Measurements from ENCODE around the gene EME2. TPM values are rescaled to one million over a fixed set of nuclear protein-coding genes. Genes with fewer than 3 reads are reported as not detected.

The EME2 gene
- total RNA-seq, 6 donors from 2014 or later: 10.8 to 87.0 (median 21.5) TPM

DNA sequence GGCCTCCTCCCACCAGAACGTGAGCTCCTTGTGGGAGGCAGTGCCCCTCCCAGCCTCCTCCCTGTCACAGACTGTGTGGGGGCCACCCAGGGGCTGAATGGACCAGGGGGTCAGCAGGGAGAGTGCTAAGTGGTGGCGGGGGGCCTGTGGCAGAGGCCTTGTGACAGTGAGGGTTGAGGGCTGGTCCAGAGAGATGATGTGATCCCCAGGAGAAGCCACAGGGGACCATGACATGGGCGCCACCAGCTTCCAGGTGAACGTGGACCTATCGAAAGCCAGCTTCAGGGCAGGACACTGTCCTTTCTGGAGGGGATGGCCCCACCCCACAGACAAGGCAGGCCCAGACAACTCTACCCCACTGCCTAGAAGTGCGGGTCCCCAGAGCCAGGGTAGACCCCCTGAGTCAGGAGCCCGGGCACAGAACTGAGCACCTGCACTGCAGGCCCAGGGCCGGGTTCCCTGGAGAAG is 6.7 kb downstream of the EME2 start:
- TF ChIP-seq EP300 (IDR thresholded peaks at IDR 0.05): no peak
- TF ChIP-seq POLR2AphosphoS5 (IDR thresholded peaks at IDR 0.05): no peak
- TF ChIP-seq, protein P1, sequence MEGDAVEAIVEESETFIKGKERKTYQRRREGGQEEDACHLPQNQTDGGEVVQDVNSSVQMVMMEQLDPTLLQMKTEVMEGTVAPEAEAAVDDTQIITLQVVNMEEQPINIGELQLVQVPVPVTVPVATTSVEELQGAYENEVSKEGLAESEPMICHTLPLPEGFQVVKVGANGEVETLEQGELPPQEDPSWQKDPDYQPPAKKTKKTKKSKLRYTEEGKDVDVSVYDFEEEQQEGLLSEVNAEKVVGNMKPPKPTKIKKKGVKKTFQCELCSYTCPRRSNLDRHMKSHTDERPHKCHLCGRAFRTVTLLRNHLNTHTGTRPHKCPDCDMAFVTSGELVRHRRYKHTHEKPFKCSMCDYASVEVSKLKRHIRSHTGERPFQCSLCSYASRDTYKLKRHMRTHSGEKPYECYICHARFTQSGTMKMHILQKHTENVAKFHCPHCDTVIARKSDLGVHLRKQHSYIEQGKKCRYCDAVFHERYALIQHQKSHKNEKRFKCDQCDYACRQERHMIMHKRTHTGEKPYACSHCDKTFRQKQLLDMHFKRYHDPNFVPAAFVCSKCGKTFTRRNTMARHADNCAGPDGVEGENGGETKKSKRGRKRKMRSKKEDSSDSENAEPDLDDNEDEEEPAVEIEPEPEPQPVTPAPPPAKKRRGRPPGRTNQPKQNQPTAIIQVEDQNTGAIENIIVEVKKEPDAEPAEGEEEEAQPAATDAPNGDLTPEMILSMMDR (IDR thresholded peaks at IDR 0.05): no peak
- no peak for TF ChIP-seq POLR2A (IDR thresholded peaks at IDR 0.05)
- 74 to 88% methylated on average over 7 to 8 of the region's 8 CpGs for WGBS, 2 donors
- Histone ChIP-seq H3K27ac (no peak overlapping the region), H3K4me3 (no peak overlapping the region), H3K9me3 (no peaks in the 10 kb centered on the region), H3K36me3 (peaks cover 12 to 56% (median 48%) of the 10 kb centered on the region in 4 donors), H3K4me1 (peaks cover 26 to 46% (median 36%) of the 10 kb centered on the region in 4 donors), H3K27me3 (no peaks in the 10 kb centered on the region)
- ATAC-seq (ENCODE audit: low FRiP score in 2 of 2): no peak
- DNase-seq: no peak

DNA sequence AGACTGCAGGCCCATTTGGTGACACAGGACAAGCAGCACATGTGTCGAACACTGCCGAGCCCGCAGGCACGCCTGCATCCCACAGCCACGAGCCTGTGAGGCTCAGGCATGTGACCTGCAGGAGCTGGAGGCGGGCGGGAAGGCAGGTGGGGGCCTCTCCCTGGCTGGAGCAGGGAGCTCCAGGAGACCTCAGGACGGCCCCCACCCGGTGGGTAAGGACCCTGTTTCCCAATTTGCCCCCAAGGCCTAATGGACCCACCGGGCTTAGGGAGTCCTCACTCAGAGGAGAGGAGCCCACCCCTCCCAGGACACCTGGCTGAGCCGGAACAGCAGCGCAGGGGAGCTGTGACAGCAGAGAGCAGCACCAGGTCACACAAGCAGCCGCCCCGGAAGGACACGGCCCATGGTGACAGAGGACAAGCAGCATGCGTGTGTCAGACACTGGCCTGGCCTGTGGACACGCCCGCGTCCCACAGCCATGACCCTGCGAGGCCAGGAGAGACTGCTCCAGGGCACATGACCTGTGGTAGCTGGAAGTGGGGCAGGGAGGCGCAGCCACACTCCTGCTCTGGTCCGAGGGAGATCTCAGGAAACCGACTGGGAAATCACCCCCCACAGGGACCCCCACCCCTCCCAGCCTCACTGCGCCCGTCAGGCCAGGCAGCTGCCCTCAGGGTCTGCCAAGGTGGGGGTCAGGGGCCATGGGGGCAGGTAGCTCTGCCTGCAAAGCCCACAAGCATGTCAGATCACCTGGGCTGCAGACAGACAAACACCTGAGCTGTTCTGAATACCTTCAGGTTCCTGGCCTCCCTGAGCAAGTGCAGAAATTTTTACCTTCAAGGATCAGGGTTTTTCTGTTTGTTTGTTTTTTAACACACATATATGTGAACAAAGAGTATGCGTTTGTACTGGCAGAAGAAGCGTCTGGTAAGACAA is 7.4 kb downstream of the EME2 start:
- no peak for ATAC-seq (ENCODE audit: low FRiP score in 2 of 2)
- Histone ChIP-seq H3K27me3 (no peaks in the 10 kb centered on the region), H3K36me3 (peaks cover 12 to 54% (median 47%) of the 10 kb centered on the region in 4 donors), H3K4me3 (no peak overlapping the region), H3K9me3 (no peaks in the 10 kb centered on the region), H3K27ac (peak overlapping the region in 1 of 4 donors; percentile 5), H3K4me1 (peaks cover 21 to 46% (median 29%) of the 10 kb centered on the region in 4 donors)
- WGBS, 2 donors: 86 to 92% methylated on average over 8 to 25 of the region's 27 CpGs
- peak in 1 of 2 donors; percentile 73 for DNase-seq
- TF ChIP-seq POLR2A (IDR thresholded peaks at IDR 0.05): peak in 1 of 4 donors; percentile 10
- TF ChIP-seq, protein P1 (IDR thresholded peaks at IDR 0.05): no peak

DNA sequence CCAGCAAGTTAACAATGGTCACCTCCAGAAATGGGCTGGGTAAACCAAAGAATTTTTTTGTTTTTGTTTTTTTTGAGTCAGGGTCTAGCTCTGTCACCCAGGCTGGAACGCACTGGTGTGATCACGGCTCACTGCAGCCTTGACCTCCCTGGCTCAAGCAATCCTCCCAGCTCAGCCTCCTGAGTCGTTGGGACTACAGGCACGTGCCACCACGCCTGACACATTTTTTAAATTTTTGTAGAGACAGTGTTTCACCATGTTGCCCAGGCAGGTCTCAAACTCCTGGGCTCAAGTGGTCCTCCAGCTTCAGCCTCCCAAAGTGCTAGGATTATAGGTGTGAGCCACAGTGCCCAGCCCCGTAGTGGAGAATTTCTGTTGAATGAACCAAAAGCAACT is 8.1 kb downstream of the EME2 start:
- TF ChIP-seq, protein P1 (IDR thresholded peaks at IDR 0.05): no peak
- TF ChIP-seq POLR2A (IDR thresholded peaks at IDR 0.05) (no peak), POLR2AphosphoS5 (IDR thresholded peaks at IDR 0.05) (no peak), EP300 (IDR thresholded peaks at IDR 0.05) (no peak)
- peaks cover 23 to 50% (median 28%) of the 10 kb centered on the region in 4 donors for H3K4me1 ChIP-seq
- WGBS, 2 donors: 71 to 75% methylated on average over 6 of the region's 6 CpGs
- ATAC-seq (ENCODE audit: low FRiP score in 2 of 2) (no peak), DNase-seq (no peak)
- no peak overlapping the region for H3K4me3 ChIP-seq
- peaks cover 12 to 53% (median 41%) of the 10 kb centered on the region in 4 donors for H3K36me3 ChIP-seq
- no peaks in the 10 kb centered on the region for H3K27me3 ChIP-seq
- peak overlapping the region in 1 of 4 donors; percentile 85 for H3K27ac ChIP-seq
- no peaks in the 10 kb centered on the region for H3K9me3 ChIP-seq

DNA sequence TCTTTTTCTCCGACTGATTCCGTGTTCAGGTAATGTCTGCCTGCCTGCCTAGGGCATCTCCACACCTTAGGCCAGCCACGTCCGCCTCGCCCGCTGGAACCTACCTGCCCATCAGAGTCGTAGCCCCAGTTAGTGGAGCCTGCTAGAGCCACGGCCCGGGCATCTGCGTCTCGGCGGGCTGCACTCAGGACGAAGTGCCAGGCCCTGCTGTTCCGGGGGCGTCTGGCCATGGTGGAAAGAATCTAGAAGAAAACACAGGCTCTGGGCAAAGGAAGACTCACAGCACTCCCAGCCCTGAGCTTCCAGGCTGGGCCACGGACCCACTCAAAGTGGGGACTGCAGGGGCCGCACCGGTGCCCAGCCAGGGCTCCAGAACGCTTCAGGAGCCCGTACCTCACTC is 8.6 kb downstream of the EME2 start:
- Histone ChIP-seq H3K4me3 (peak overlapping the region; percentile 70 to 92 (median 88)), H3K4me1 (peaks cover 23 to 52% (median 28%) of the 10 kb centered on the region in 4 donors), H3K36me3 (peaks cover 12 to 53% (median 36%) of the 10 kb centered on the region in 4 donors), H3K27me3 (no peaks in the 10 kb centered on the region), H3K27ac (peak overlapping the region; percentile 84 to 93 (median 86)), H3K9me3 (no peaks in the 10 kb centered on the region)
- TF ChIP-seq EP300 (IDR thresholded peaks at IDR 0.05) (no peak), POLR2A (IDR thresholded peaks at IDR 0.05) (no peak), POLR2AphosphoS5 (IDR thresholded peaks at IDR 0.05) (no peak)
- TF ChIP-seq, protein P1 (IDR thresholded peaks at IDR 0.05): no peak
- 66 to 81% methylated on average over 13 to 20 of the region's 20 CpGs for WGBS, 2 donors
- peak in 1 of 2 donors; percentile 83 for DNase-seq
- ATAC-seq (ENCODE audit: low FRiP score in 2 of 2): no peak

Measured in upper lobe of left lung (tissue), 6 donors.